Dedifferentiated amniotic fluid mesenchymal stem cell (primary cell): Measurements from ENCODE around the gene RGR.

Experiments
- DNase-seq: peaks from one replicate; pipeline ENCODE4 v3.0.0-alpha.2; 2016; ENCODE audit errors: extremely low spot score

Gene RGR, protein sequence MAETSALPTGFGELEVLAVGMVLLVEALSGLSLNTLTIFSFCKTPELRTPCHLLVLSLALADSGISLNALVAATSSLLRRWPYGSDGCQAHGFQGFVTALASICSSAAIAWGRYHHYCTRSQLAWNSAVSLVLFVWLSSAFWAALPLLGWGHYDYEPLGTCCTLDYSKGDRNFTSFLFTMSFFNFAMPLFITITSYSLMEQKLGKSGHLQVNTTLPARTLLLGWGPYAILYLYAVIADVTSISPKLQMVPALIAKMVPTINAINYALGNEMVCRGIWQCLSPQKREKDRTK

GRCh38 chr10:84244651-84245270 lies at the start of gene RGR:
TSS of gene RGR (plus strand) at chr10:84245053. CDS start at chr10:84245091, 38 bp downstream.
- no peak for DNase-seq

DNA sequence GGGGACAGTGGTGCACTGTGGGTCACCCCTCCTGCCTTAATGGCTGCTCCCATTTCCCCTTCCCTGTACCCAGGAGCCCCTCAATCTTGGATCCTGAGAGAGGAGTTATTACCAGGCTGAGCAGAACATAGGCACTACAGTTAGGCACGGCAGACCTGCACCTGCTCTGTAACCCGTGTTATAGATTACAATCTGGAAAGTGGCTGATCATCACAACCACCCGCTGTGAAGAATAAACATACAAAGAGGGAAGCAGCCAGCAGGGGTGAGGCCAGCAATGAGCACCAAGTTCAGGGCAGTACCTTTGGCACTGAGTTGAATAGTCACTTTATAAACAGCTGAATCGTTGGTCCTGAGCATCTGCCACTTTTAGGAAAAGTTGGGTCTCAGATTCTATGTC lies 48.8 kb upstream of the RGR start:
- no peak for DNase-seq

DNA sequence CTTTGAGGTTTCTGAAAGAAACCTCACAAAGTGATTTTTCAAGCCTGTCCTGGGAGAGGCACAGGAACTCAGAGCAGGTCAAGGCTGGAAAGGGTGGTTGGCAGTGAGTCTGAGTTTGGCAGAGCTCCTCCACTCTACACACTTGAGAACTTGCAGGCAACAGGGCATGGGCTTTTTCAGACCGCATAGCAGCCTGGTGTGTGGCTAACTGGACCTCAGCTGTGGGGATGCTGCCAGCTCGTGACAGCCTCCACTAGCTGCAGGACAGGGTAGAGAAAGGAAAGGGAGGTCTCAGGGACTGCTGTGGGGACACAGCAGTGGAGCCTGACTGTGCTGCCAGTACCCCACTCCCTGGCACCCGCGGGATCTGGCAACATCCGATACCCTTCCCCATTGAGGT lies 47.9 kb upstream of the RGR start:
- DNase-seq: no peak

GRCh38 chr10:84197643-84198042 lies 47.2 kb upstream of the RGR start:
- no peak for DNase-seq

DNA sequence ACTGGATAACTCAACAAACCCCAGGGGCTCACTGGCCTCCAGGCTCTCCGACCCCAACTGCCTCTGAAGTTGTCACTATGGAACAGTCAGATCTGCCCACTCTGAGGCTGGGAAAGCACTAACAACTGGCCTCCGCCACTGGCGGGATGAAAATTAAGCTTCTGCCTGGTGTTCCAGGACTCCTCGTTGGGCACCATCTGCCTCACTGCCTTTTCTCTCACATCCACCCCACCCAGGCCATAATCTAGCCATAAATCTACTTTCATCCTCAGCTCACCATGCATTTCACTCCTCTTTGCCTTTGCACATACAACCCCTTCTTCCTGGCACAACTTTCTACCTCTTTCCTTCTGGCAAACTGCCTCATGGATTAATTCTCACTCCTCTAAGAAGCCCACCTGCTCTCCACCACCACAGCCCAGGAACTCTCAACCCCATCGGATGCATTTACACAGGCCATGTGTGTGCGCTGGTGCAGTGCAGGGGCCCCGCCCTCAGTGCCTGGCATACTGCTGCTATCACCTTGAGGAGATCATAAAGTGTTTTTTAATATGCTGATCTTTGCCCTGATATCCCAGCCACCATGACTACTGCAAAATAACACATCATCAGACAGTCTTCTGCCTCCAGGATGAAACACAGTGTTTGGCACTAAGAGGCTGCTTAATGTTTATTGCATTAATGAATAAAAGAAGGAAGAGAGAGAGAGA lies 46.5 kb upstream of the RGR start:
- DNase-seq: no peak

- no peak for DNase-seq
Measured at GRCh38 chr10:84200537-84201243, 44.2 kb upstream of the RGR start.

DNA sequence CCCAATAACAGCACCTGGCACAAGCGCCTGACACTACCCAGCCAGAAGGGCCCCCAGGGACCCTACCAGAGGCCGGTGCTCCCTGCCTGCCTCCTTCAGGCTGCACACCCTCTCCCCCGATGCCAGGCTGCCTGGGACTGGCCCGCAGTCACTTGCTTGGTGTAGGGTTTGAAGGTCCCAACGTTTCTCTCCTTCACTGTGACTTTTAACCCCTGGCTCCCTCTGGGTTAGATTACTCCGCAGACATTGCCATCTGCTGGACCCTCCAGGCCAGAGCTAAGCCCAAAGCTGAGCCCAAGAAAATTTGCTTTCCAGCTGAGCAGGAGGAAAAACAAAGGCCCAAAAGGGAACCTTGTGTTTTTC lies 43.6 kb upstream of the RGR start:
- no peak for DNase-seq

DNA sequence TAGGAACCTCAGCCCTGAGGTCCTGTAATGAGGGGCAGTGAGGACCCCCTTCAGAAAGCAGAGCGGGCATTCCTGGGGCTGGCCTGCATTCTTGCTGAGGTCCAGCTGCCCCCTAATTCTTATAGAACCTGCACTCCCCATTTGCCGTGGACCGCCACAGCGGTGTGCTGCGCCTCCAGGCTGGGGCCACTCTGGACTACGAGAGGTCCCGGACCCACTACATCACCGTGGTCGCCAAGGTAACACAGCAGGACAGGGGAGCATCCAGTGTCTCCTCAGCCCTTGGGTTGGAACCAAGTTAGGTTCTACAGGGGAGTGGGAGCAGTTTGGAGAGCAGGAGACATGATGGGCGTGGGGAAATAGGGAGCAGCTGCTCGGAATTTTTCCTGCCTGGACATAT lies 43.2 kb upstream of the RGR start:
- DNase-seq: no peak

DNA sequence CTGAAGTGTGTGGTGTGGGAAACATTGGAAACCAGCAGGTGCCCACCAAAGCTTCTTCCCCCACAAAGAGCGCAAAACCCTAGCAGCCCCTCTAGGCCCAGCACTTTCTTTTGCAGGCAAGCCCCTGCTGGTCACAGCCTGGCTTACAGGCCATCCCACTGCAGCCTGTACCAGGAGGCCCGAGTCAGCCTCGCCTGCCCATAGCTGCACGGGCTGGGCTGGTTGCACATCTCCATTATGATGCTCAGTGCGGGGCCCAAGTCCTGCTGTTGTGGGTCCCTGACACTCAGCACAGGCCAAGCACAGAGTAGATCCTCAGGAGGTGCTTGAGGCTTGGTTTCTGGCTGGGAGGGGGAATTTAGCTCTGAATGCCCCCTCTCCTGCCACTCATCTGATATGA lies 42.5 kb upstream of the RGR start:
- DNase-seq: no peak

- DNase-seq: no peak
Measured at GRCh38 chr10:84204122-84204521, 40.7 kb upstream of the RGR start.

GRCh38 chr10:84204610-84205009 lies 40.2 kb upstream of the RGR start:
- DNase-seq: no peak

- DNase-seq: no peak
Measured at GRCh38 chr10:84205049-84205852, 39.6 kb upstream of the RGR start.

DNA sequence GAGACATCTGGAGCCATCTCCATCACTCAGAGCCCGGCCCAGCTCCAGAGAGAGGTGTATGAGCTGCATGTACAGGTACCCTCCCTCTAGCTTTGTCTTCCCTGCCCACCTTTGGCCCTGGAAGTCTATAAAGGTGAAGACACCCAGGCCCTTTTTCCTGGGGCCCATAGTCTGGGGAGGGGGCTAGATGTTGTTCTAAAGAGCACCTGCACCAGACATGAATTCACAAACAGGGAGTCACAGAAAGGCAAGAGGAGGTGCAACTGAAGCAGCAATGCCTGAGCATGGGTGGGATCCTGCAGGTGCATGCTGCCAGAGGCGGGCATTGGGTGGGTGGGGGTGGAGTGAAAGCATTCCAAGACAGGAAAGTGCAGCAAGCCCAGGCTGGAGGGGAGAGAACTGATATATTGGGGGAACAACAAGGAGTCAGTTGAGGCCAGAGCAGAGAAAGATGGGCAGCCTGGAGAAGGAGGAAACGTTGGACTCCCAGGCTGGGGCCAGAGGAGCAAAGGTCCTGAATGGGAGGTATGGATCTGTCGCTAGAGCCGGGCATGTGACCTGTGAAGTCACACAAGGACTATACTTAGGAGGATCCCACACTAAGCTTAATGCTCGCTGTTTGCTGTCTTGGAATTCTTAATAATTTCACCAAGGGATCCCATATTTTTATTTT lies 38.9 kb upstream of the RGR start:
- DNase-seq: no peak

DNA sequence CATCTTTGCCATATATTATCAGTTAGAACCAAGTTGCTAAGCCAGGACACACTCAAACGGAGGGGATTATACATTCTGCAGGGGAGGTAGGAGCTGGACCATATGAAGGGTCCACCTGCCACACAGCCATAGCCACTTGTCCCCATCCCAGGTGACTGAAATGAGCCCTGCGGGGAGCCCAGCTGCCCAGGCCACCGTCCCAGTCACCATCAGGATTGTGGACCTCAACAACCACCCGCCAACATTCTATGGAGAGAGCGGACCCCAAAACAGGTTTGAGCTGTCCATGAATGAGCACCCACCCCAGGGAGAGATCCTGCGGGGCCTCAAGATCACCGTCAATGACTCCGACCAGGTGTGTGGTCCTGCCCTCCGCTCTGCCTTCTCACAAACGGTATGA lies 36.8 kb upstream of the RGR start:
- no peak for DNase-seq

- no peak for DNase-seq
Measured at GRCh38 chr10:84211566-84211965, 33.3 kb upstream of the RGR start.

DNA sequence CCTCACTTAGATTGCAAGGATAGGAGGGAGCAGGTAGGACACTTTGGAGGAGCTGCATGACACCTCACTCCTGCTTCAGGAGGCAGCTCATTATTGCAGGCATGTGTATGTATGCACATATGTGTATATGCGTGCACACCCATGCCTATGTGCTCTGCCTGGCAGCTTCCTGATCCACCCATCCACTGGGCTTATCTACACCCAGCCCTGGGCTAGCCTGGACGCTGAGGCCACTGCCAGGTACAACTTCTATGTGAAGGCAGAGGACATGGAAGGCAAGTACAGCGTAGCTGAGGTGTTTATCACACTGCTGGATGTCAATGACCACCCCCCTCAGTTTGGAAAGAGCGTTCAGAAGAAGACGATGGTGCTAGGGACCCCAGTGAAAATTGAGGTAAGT lies 32.8 kb upstream of the RGR start:
- no peak for DNase-seq

DNA sequence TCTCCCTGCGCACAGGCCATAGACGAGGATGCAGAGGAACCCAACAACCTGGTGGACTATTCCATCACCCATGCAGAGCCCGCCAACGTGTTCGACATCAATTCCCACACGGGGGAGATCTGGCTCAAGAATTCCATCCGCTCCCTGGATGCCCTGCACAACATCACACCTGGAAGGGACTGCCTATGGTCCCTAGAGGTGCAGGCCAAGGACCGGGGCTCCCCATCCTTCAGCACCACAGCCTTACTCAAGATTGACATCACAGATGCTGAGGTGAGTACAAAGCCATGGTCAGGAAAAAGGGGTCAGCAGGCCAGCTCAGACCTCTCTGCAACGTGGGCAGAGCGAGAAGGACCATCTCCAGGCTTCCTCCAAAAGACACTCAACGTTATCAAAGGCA lies 31.8 kb upstream of the RGR start:
- DNase-seq: no peak

DNA sequence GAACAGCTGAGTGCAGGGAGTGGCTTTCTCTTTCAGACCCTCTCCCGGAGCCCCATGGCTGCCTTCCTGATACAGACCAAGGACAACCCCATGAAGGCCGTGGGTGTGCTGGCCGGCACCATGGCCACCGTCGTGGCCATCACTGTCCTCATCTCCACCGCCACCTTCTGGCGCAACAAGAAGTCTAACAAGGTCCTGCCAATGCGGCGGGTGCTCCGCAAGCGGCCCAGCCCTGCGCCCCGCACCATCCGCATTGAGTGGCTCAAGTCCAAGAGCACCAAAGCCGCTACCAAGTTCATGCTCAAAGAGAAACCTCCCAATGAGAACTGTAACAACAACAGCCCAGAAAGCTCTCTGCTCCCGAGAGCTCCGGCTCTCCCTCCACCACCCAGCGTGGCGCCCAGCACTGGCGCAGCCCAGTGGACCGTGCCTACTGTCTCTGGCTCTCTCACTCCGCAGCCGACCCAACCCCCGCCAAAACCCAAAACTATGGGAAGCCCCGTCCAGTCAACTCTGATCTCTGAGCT lies 30.7 kb upstream of the RGR start:
- no peak for DNase-seq

- no peak for DNase-seq
Measured at GRCh38 chr10:84214612-84215235, 30.1 kb upstream of the RGR start.

GRCh38 chr10:84216834-84217233 lies 28.0 kb upstream of the RGR start:
- DNase-seq: no peak

DNA sequence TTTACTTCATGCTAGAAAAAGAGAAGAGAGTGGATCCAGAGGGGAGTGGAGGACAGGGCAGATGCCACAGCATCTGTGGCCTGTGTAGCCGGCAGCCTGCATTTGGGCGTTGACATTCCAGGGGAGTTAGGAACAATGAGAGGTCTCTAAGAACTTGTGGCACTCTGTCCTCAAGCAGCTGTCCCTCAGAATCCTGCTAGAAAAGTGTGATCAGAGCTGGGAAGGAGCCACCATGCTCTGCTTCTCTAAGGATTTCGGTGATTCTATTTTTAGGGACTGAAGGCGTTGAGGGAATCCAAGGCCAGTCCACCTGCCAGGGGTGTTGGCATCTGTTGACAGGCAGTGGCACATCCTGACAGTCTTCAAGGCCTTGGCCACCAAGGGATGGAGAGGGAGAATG lies 27.1 kb upstream of the RGR start:
- no peak for DNase-seq
